ENCODE measurements around the gene AHNAK.

GRCh38 chr11:62539238-62539925 lies 7.2 kb downstream of the AHNAK start:
- TF ChIP-seq CTCF (IDR thresholded peaks at IDR 0.05) (no peak), EZH2 (IDR thresholded peaks at IDR 0.05) (no peak), EZH2phosphoT487 (IDR thresholded peaks at IDR 0.05) (no peak)
